ENCODE results near the gene OSBPL10.
"Not testable (repeated sequence)": the region's sequence is repeated elsewhere in the genome, so short reads cannot be mapped to it uniquely, and the experiment has no call there.

The OSBPL10 gene

GRCh38 chr3:31690771-31691170 lies 290.3 kb downstream of the OSBPL10 start:
- FAIRE-seq = no peak

GRCh38 chr3:31689523-31689922 lies 291.5 kb downstream of the OSBPL10 start:
- not testable (repeated sequence) for FAIRE-seq

- no peak for FAIRE-seq
Measured at GRCh38 chr3:31688984-31689383, 292.1 kb downstream of the OSBPL10 start.

GRCh38 chr3:31687020-31687802 lies 293.9 kb downstream of the OSBPL10 start:
- no peak for FAIRE-seq

GRCh38 chr3:31680072-31680870 lies 300.8 kb downstream of the OSBPL10 start:
- no peak for FAIRE-seq

GRCh38 chr3:31676556-31676955 lies 304.5 kb downstream of the OSBPL10 start:
- FAIRE-seq = no peak

- no peak for FAIRE-seq
Measured at GRCh38 chr3:31673950-31674349, 307.1 kb downstream of the OSBPL10 start.

GRCh38 chr3:31671976-31672375 lies 309.1 kb downstream of the OSBPL10 start:
- no peak for FAIRE-seq

GRCh38 chr3:31671451-31671850 lies 309.6 kb downstream of the OSBPL10 start:
- no peak for FAIRE-seq

- FAIRE-seq = no peak
Measured at GRCh38 chr3:31670722-31671121, 310.3 kb downstream of the OSBPL10 start.

GRCh38 chr3:31670136-31670535 lies 310.9 kb downstream of the OSBPL10 start:
- no peak for FAIRE-seq

GRCh38 chr3:31668242-31668641 lies 312.8 kb downstream of the OSBPL10 start:
- FAIRE-seq = no peak

GRCh38 chr3:31667582-31667981 lies 313.5 kb downstream of the OSBPL10 start:
- no peak for FAIRE-seq

GRCh38 chr3:31664031-31664430 lies 317.0 kb downstream of the OSBPL10 start:
- FAIRE-seq = no peak

GRCh38 chr3:31661993-31662670 lies 318.9 kb downstream of the OSBPL10 start:
- FAIRE-seq = no peak

GRCh38 chr3:31661286-31661685 lies 319.8 kb downstream of the OSBPL10 start:
- no peak for FAIRE-seq

- no peak for FAIRE-seq
Measured at GRCh38 chr3:31659246-31659645, 321.8 kb downstream of the OSBPL10 start.

GRCh38 chr3:31654998-31655397 lies 326.1 kb downstream of the OSBPL10 start:
- FAIRE-seq = no peak

- no peak for FAIRE-seq
Measured at GRCh38 chr3:31653464-31653863, 327.6 kb downstream of the OSBPL10 start.

GRCh38 chr3:31652296-31652695 lies 328.8 kb downstream of the OSBPL10 start:
- no peak for FAIRE-seq

GRCh38 chr3:31648286-31648968 lies 332.6 kb downstream of the OSBPL10 start:
- no peak for FAIRE-seq

- no peak for FAIRE-seq
Measured at GRCh38 chr3:31645256-31645655, 335.8 kb downstream of the OSBPL10 start.

- no peak for FAIRE-seq
Measured at GRCh38 chr3:31639828-31640227, 341.2 kb downstream of the OSBPL10 start.

All from A204.1 (cell line).